ENCODE measurements around the gene ACVR1B.

ACVR1B gene

GRCh38 chr12:51959921-51960320 lies 8.4 kb downstream of the ACVR1B start:
- peaks cover 6% of the 10 kb centered on the region for H3K4me1 ChIP-seq (ENCODE audit: control insufficient read depth, insufficient read depth, low read length)
- no peaks in the 10 kb centered on the region for H3K9me3 ChIP-seq (ENCODE audit: control insufficient read depth, insufficient read depth, low read depth, low read length)
- no peak overlapping the region for H3K4me3 ChIP-seq (ENCODE audit: low read depth, low read length)
- POLR2A ChIA-PET, result no interaction called here
- H3K27ac ChIP-seq (ENCODE audit: extremely low read depth, low read depth, low read length), result no peak overlapping the region
- CTCF ChIA-PET, result interaction anchor here (2.3 to 3.7 kb wide), 2 partner anchors 11 to 21 kb away, joined by 6 to 49 read pairs; no protein-coding TSS in a partner anchor
- TF ChIP-seq ZNF274 (IDR thresholded peaks at IDR 0.05; ENCODE audit: low read length) (no peak), ZNF274 (tag by site-specific recombination; IDR thresholded peaks at IDR 0.05; ENCODE audit: borderline replicate concordance) (no peak), ZNF157 (tag by site-specific recombination; IDR thresholded peaks at IDR 0.05) (no peak), ZBTB26 (tag by site-specific recombination; optimal IDR thresholded peaks at IDR 0.05) (no peak), ZNF350 (tag by site-specific recombination; IDR thresholded peaks at IDR 0.05) (no peak), ZNF571 (tag by site-specific recombination; IDR thresholded peaks at IDR 0.05) (no peak), ZNF37A (tag by site-specific recombination; IDR thresholded peaks at IDR 0.05) (no peak), PRDM1 (tag by site-specific recombination; IDR thresholded peaks at IDR 0.05) (no peak), ZNF677 (tag by site-specific recombination; IDR thresholded peaks at IDR 0.05) (no peak), ATF2 (tag by site-specific recombination; IDR thresholded peaks at IDR 0.05; ENCODE audit: low read depth) (no peak), ZIC2 (tag by site-specific recombination; IDR thresholded peaks at IDR 0.05) (no peak), ZNF366 (tag by site-specific recombination; conservative IDR thresholded peaks at IDR 0.05) (no peak), ZNF48 (tag by site-specific recombination; IDR thresholded peaks at IDR 0.05) (no peak), ZNF211 (tag by site-specific recombination; IDR thresholded peaks at IDR 0.05; ENCODE audit: low read depth) (no peak), ZBTB6 (tag by site-specific recombination; IDR thresholded peaks at IDR 0.05) (no peak)
- peaks cover 20 to 24% of the 10 kb centered on the region in 2 experiments for H3K36me3 ChIP-seq (ENCODE audit: control insufficient read depth in 2 of 2, insufficient read depth in 1 of 2, low read length in 2 of 2)

- no peak overlapping the region for H3K4me3 ChIP-seq (ENCODE audit: low read depth, low read length)
- no peak for TF ChIP-seq ZNF114 (tag by site-specific recombination; IDR thresholded peaks at IDR 0.05)
- no peak for TF ChIP-seq ZNF548 (tag by site-specific recombination; IDR thresholded peaks at IDR 0.05)
- H3K27ac ChIP-seq (ENCODE audit: extremely low read depth, low read depth, low read length), result no peak overlapping the region
- no peaks in the 10 kb centered on the region for H3K9me3 ChIP-seq (ENCODE audit: control insufficient read depth, insufficient read depth, low read depth, low read length)
- ChIA-PET CTCF (interaction anchor here (0.6 to 3.7 kb wide), 4 partner anchors 11 to 814 kb away, joined by 4 to 49 read pairs (median 8); no protein-coding TSS in a partner anchor), POLR2A (no interaction called here)
- H3K4me1 ChIP-seq (ENCODE audit: control insufficient read depth, insufficient read depth, low read length), result peaks cover 3% of the 10 kb centered on the region; the same call in 1 of the 2 replicates
- peaks cover 20 to 24% of the 10 kb centered on the region in 2 experiments for H3K36me3 ChIP-seq (ENCODE audit: control insufficient read depth in 2 of 2, insufficient read depth in 1 of 2, low read length in 2 of 2)
Measured at GRCh38 chr12:51960488-51960887, 9.0 kb downstream of the ACVR1B start.

GRCh38 chr12:51960890-51961289 lies 9.4 kb downstream of the ACVR1B start:
- ChIA-PET POLR2A (no interaction called here), CTCF (interaction anchor here (0.6 to 3.7 kb wide), 6 partner anchors 10 to 814 kb away, joined by 3 to 49 read pairs (median 5); no protein-coding TSS in a partner anchor)
- Histone ChIP-seq H3K9me3 (ENCODE audit: control insufficient read depth, insufficient read depth, low read depth, low read length) (no peaks in the 10 kb centered on the region), H3K36me3 (ENCODE audit: control insufficient read depth in 2 of 2, insufficient read depth in 1 of 2, low read length in 2 of 2) (peaks cover 20 to 24% of the 10 kb centered on the region in 2 experiments), H3K4me3 (ENCODE audit: low read depth, low read length) (no peak overlapping the region), H3K4me1 (ENCODE audit: control insufficient read depth, insufficient read depth, low read length) (peaks cover 3% of the 10 kb centered on the region; the same call in 1 of the 2 replicates), H3K27ac (ENCODE audit: extremely low read depth, low read depth, low read length) (no peak overlapping the region)
- TF ChIP-seq PRDM1 (tag by site-specific recombination; IDR thresholded peaks at IDR 0.05) (0 out of 2 replicates have a peak, but pooled peaks have one; percentile 21), ZNF19 (tag by site-specific recombination; IDR thresholded peaks at IDR 0.05; ENCODE audit: low read depth) (no peak), ZEB2 (tag by site-specific recombination; IDR thresholded peaks at IDR 0.05) (no peak), ZNF18 (tag by site-specific recombination; IDR thresholded peaks at IDR 0.05) (no peak)

Measured in HEK293 (cell line).